ENCODE results near the gene INPP4A. TPM values are rescaled to one million over a fixed set of nuclear protein-coding genes. Genes with fewer than 3 reads are reported as not detected.

The INPP4A gene
- total and polyA plus RNA-seq, 10 of the 15 experiments (the other 5 are each of a cell fraction or from before 2014, with no cell fraction given) = 4.7 to 62.3 (median 36.9) TPM

GRCh38 chr2:98467082-98467536 lies 22.5 kb downstream of the INPP4A start (continued):
- TF ChIP-seq CUX1 (IDR thresholded peaks at IDR 0.05; ENCODE audit: insufficient replicate concordance, low read depth, low read length) (no peak), ZNF622 (IDR thresholded peaks at IDR 0.05) (no peak), STAT1 (conservative IDR thresholded peaks at IDR 0.05) (no peak), TCF12 (IDR thresholded peaks at IDR 0.05; ENCODE audit: low read depth, low read length) (no peak), SREBF1 (IDR thresholded peaks at IDR 0.05; ENCODE audit: low read length) (no peak), CTCF (IDR thresholded peaks at IDR 0.05 in 2 of 3, conservative IDR thresholded peaks at IDR 0.05 in 1 of 3; ENCODE audit: control insufficient read depth in 2 of 3, extremely low read depth in 1 of 3, insufficient read depth in 1 of 3, low read depth in 3 of 3, low read length in 3 of 3) (no peak), NR2F1 (conservative IDR thresholded peaks at IDR 0.05) (peak; percentile 63), MTA2 (IDR thresholded peaks at IDR 0.05; ENCODE audit: low read depth) (peak; percentile 42; the same call in 1 of the 2 replicates), RUNX3 (IDR thresholded peaks at IDR 0.05; ENCODE audit: low read length) (no peak), E4F1 (IDR thresholded peaks at IDR 0.05; ENCODE audit: borderline replicate concordance, partially characterized antibody) (no peak)

Data from GM12878 (cell line).